IMR-90 (cell line): Measurements from ENCODE around the gene DNM3.

Source experiments
- CEBPB ChIP-seq: IDR thresholded peaks from 2 replicates; pipeline ENCODE4 v1.6.1; 2012; ENCODE audit warnings: low read depth, low read length, improper control_type of control experiment
- FOS ChIP-seq: fragments of 150-350 bp; IDR thresholded peaks from 2 replicates; pipeline ENCODE4 v1.6.1; 2016; ENCODE audit warnings: low read depth, low read length
- MAFK ChIP-seq: IDR thresholded peaks from 2 replicates; pipeline ENCODE4 v1.6.1; 2012; ENCODE audit warnings: low read depth, low read length, improper control_type of control experiment
- MAZ ChIP-seq: IDR thresholded peaks from 2 replicates; pipeline ENCODE4 v1.6.1; 2012; ENCODE audit warnings: low read depth, mild to moderate bottlenecking, low read length, improper control_type of control experiment, moderate library complexity, borderline replicate concordance
- MXI1 ChIP-seq: IDR thresholded peaks from 2 replicates; pipeline ENCODE4 v1.6.1; 2012; ENCODE audit warnings: low read depth, mild to moderate bottlenecking, low read length, moderate library complexity, borderline replicate concordance
- NFE2L2 ChIP-seq: fragments of 150-350 bp; IDR thresholded peaks from 2 replicates; pipeline ENCODE4 v1.6.1; 2016; ENCODE audit warnings: low read depth, mild to moderate bottlenecking, low read length
- POLR2A ChIP-seq: IDR thresholded peaks from 2 replicates; pipeline ENCODE4 v1.6.1; 2012; ENCODE audit warnings: mild to moderate bottlenecking, low read depth, low read length
- RAD21 ChIP-seq: IDR thresholded peaks from 2 replicates; pipeline ENCODE4 v1.6.1; 2012; ENCODE audit warnings: low read length, improper control_type of control experiment
- RCOR1 ChIP-seq: IDR thresholded peaks from 2 replicates; pipeline ENCODE4 v1.6.1; 2012; ENCODE audit warnings: mild to moderate bottlenecking, low read length, improper control_type of control experiment; ENCODE audit not compliant: insufficient replicate concordance
- TF ChIP-seq, protein P1 (sequence below): conservative IDR thresholded peaks from 2 replicates; pipeline ENCODE4 v1.5.1; 2012; ENCODE audit warnings: mild to moderate bottlenecking, low read depth, low read length, improper control_type of control experiment
- TF ChIP-seq, protein P2 (sequence below): fragments of 150-350 bp; IDR thresholded peaks from 2 replicates; pipeline ENCODE4 v1.6.1; 2016; ENCODE audit warnings: low read depth, mild to moderate bottlenecking, low read length, moderate library complexity, borderline replicate concordance

DNA sequence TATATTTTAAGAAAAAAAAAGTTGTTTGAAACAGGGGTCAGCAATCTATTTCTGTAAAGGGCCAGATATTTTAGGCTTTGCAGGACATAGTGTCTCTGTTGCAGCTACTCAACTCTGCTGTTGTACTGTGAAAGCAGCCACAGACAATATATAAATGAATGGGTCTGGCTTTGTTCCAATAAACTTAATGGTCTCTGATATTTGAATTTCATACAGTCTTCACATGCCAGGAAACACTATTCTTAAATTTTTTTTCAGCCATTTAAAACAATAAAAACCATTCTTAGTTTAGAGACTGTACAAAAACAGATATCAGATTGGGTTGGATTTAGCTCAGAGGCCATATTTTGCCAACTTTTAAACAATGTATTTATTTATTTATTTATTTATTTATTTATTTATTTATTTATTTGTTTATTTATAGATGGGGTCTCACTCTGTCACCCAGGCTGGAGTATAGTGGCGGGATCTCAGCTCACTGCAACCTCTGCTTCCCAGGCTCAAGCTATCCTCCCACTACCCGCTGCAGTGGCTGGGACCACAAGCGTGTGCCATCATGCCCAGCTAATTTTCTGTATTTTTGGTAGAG, 102.8 kb downstream of the DNM3 start:
- TF ChIP-seq, protein P1, sequence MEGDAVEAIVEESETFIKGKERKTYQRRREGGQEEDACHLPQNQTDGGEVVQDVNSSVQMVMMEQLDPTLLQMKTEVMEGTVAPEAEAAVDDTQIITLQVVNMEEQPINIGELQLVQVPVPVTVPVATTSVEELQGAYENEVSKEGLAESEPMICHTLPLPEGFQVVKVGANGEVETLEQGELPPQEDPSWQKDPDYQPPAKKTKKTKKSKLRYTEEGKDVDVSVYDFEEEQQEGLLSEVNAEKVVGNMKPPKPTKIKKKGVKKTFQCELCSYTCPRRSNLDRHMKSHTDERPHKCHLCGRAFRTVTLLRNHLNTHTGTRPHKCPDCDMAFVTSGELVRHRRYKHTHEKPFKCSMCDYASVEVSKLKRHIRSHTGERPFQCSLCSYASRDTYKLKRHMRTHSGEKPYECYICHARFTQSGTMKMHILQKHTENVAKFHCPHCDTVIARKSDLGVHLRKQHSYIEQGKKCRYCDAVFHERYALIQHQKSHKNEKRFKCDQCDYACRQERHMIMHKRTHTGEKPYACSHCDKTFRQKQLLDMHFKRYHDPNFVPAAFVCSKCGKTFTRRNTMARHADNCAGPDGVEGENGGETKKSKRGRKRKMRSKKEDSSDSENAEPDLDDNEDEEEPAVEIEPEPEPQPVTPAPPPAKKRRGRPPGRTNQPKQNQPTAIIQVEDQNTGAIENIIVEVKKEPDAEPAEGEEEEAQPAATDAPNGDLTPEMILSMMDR, result no peak
- TF ChIP-seq CEBPB, result no peak
- TF ChIP-seq MAFK, result no peak
- TF ChIP-seq POLR2A, result no peak
- no peak for TF ChIP-seq MAZ
- TF ChIP-seq FOS, result no peak
- TF ChIP-seq NFE2L2, result no peak
- TF ChIP-seq, protein P2, sequence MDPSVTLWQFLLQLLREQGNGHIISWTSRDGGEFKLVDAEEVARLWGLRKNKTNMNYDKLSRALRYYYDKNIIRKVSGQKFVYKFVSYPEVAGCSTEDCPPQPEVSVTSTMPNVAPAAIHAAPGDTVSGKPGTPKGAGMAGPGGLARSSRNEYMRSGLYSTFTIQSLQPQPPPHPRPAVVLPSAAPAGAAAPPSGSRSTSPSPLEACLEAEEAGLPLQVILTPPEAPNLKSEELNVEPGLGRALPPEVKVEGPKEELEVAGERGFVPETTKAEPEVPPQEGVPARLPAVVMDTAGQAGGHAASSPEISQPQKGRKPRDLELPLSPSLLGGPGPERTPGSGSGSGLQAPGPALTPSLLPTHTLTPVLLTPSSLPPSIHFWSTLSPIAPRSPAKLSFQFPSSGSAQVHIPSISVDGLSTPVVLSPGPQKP, result no peak
- no peak for TF ChIP-seq RCOR1
- TF ChIP-seq MXI1, result no peak
- TF ChIP-seq RAD21, result no peak
